Uterus (tissue), 2 donors: ENCODE measurements around the gene PC.

Experiments used
- POLR2A ChIP-seq, 2 donors: fragments of 450-650 bp; IDR thresholded peaks; one replicate each; pipeline ENCODE4 v1.6.1; 2016; ENCODE audit warnings: antibody characterized with exemption in 2 of 2, mild to moderate bottlenecking in 1 of 2, moderate library complexity in 1 of 2
- TF ChIP-seq, protein P1 (sequence below), 4 experiments: fragments of 200-600 bp in 2 of 4; fragments of 450-650 bp in 2 of 4; sonication (generic) in 2 of 4; IDR thresholded peaks; one replicate each; pipeline ENCODE4 v1.5.1; 2016 to 2019; ENCODE audit warnings: antibody characterized with exemption in 4 of 4, mild to moderate bottlenecking in 2 of 4, moderate library complexity in 1 of 4

- TF ChIP-seq POLR2A (IDR thresholded peaks at IDR 0.05): no peak
- TF ChIP-seq, protein P1, sequence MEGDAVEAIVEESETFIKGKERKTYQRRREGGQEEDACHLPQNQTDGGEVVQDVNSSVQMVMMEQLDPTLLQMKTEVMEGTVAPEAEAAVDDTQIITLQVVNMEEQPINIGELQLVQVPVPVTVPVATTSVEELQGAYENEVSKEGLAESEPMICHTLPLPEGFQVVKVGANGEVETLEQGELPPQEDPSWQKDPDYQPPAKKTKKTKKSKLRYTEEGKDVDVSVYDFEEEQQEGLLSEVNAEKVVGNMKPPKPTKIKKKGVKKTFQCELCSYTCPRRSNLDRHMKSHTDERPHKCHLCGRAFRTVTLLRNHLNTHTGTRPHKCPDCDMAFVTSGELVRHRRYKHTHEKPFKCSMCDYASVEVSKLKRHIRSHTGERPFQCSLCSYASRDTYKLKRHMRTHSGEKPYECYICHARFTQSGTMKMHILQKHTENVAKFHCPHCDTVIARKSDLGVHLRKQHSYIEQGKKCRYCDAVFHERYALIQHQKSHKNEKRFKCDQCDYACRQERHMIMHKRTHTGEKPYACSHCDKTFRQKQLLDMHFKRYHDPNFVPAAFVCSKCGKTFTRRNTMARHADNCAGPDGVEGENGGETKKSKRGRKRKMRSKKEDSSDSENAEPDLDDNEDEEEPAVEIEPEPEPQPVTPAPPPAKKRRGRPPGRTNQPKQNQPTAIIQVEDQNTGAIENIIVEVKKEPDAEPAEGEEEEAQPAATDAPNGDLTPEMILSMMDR (IDR thresholded peaks at IDR 0.05): no peak
Measured at GRCh38 chr11:66887526-66887925, 70.7 kb downstream of the PC start.
